DOHH2 (cell line): ENCODE data around the gene POLR2B.

Experiments
- H3F3A ChIP-seq: fragments of 200-600 bp; sonication (generic), shearing (Covaris generic); 2 replicates; pipeline ENCODE4 v1.6.0; 2016; ENCODE audit warnings: antibody characterized with exemption, mild to moderate bottlenecking; ENCODE audit not compliant: control insufficient read depth, insufficient read depth
- H3K27ac ChIP-seq: fragments of 200-600 bp; sonication (generic); 2 replicates; pipeline ENCODE4 v1.5.1; 2014; ENCODE audit warnings: low read depth, mild to moderate bottlenecking, low read length, moderate library complexity
- H3K27me3 ChIP-seq: fragments of 200-600 bp; sonication (generic); 2 replicates; pipeline ENCODE4 v1.6.1; 2014; ENCODE audit warnings: mild to moderate bottlenecking, low read length, mixed read lengths; ENCODE audit not compliant: control insufficient read depth
- H3K36me3 ChIP-seq: fragments of 200-600 bp; sonication (generic); 2 replicates; pipeline ENCODE4 v1.6.1; 2014; ENCODE audit warnings: mild to moderate bottlenecking, low read length, moderate library complexity, mixed read lengths; ENCODE audit not compliant: control insufficient read depth
- H3K4me1 ChIP-seq: fragments of 200-600 bp; sonication (generic); 2 replicates; pipeline ENCODE4 v1.6.1; 2014; ENCODE audit warnings: mild to moderate bottlenecking, low read length, mixed read lengths; ENCODE audit not compliant: control insufficient read depth
- H3K4me2 ChIP-seq: fragments of 200-600 bp; sonication (generic); 2 replicates; pipeline ENCODE4 v1.6.0; 2014; ENCODE audit warnings: mild to moderate bottlenecking, low read length, moderate library complexity
- H3K4me3 ChIP-seq: fragments of 200-600 bp; sonication (generic); 2 replicates; pipeline ENCODE4 v1.5.1; 2014; ENCODE audit warnings: mild to moderate bottlenecking, low read length, mixed read lengths
- H3K79me2 ChIP-seq: fragments of 200-600 bp; sonication (generic); 2 replicates; pipeline ENCODE4 v1.6.1; 2014; ENCODE audit warnings: mild to moderate bottlenecking, low read length, mixed read lengths; ENCODE audit not compliant: control insufficient read depth
- H3K9me2 ChIP-seq: fragments of 200-600 bp; sonication (generic); replicated peaks from 2 replicates; pipeline ENCODE4 v1.6.1; 2014; ENCODE audit warnings: mild to moderate bottlenecking, low read length, mixed read lengths; ENCODE audit not compliant: control insufficient read depth
- H3K9me3 ChIP-seq: fragments of 200-600 bp; sonication (generic); 2 replicates; pipeline ENCODE4 v1.6.1; 2014; ENCODE audit warnings: antibody characterized with exemption, low read length, mixed read lengths; ENCODE audit not compliant: control insufficient read depth, insufficient read depth
- H4K20me1 ChIP-seq: fragments of 200-600 bp; sonication (generic); 2 replicates; pipeline ENCODE4 v1.6.0; 2014; ENCODE audit warnings: low read depth, mild to moderate bottlenecking, antibody characterized with exemption, low read length, moderate library complexity; ENCODE audit not compliant: control insufficient read depth, insufficient read depth
- EZH2phosphoT487 ChIP-seq: fragments of 200-600 bp; sonication (generic); IDR thresholded peaks from 2 replicates; pipeline ENCODE4 v1.6.1; 2017; ENCODE audit warnings: borderline replicate concordance, mild to moderate bottlenecking, antibody characterized with exemption, low read length, moderate library complexity, mixed read lengths
- TF ChIP-seq, protein P1 (sequence below): fragments of 200-600 bp; sonication (generic); IDR thresholded peaks from one replicate; pipeline ENCODE4 v1.5.1; 2014; ENCODE audit warnings: antibody characterized with exemption, mild to moderate bottlenecking, low read depth, low read length; ENCODE audit not compliant: poor library complexity, severe bottlenecking

POLR2B gene

DNA sequence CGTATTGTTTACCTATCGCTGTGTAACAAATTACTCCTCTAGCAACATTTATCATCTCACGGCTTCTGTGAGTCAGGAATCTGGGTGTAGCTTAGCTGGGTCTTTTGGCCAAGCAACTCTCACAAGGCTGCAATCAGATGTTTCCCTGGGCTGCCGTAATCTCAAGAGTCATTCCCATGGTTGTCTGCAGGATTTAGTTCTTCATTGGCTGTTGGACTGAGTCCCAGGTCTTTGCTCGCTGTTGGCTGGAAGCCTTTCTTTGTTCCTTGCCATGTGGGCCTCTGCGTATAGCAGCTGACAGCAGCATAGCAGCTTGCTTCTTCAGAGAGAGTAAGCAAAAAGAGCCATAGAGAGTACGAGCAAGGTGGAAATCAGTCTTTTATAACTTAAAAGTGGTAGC is 16.8 kb downstream of the POLR2B start:
- Histone ChIP-seq H3K27ac (no peak overlapping the region), H3K9me2 (no peaks in the 10 kb centered on the region), H3K79me2 (peaks cover 58% of the 10 kb centered on the region), H3K27me3 (no peaks in the 10 kb centered on the region), H3F3A (peaks cover 2% of the 10 kb centered on the region; the same call in 1 of the 2 replicates), H3K4me3 (no peak overlapping the region), H3K4me2 (no peak overlapping the region), H3K4me1 (no peaks in the 10 kb centered on the region), H3K36me3 (peaks cover 87% of the 10 kb centered on the region), H4K20me1 (no peaks in the 10 kb centered on the region), H3K9me3 (no peaks in the 10 kb centered on the region)
- TF ChIP-seq, protein P1, sequence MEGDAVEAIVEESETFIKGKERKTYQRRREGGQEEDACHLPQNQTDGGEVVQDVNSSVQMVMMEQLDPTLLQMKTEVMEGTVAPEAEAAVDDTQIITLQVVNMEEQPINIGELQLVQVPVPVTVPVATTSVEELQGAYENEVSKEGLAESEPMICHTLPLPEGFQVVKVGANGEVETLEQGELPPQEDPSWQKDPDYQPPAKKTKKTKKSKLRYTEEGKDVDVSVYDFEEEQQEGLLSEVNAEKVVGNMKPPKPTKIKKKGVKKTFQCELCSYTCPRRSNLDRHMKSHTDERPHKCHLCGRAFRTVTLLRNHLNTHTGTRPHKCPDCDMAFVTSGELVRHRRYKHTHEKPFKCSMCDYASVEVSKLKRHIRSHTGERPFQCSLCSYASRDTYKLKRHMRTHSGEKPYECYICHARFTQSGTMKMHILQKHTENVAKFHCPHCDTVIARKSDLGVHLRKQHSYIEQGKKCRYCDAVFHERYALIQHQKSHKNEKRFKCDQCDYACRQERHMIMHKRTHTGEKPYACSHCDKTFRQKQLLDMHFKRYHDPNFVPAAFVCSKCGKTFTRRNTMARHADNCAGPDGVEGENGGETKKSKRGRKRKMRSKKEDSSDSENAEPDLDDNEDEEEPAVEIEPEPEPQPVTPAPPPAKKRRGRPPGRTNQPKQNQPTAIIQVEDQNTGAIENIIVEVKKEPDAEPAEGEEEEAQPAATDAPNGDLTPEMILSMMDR, result no peak
- no peak for TF ChIP-seq EZH2phosphoT487

DNA sequence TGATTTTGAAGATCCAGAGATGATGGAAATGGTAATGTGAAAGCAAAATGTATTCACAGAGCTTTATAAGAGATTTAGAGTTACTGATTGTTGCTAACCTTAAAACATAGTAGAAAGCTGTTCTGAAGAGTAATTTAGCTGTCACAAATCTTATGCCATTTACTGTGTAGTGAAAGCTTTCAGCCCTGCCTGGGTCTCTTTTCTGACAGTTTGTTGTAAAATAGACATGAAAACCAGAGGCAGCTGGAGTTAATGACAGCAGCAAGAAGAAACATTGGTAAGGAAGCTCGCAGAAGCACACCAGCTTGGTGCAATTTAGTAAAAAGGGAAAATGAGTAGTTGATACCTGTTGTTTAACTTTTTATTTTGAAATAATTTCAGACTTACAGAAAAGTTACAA is 21.1 kb downstream of the POLR2B start:
- Histone ChIP-seq H3F3A (no peaks in the 10 kb centered on the region), H3K4me1 (no peaks in the 10 kb centered on the region), H3K79me2 (peaks cover 22% of the 10 kb centered on the region), H3K4me2 (no peak overlapping the region), H3K9me2 (no peaks in the 10 kb centered on the region), H3K9me3 (no peaks in the 10 kb centered on the region), H3K27me3 (no peaks in the 10 kb centered on the region), H4K20me1 (no peaks in the 10 kb centered on the region), H3K36me3 (peaks cover 74% of the 10 kb centered on the region), H3K27ac (no peak overlapping the region), H3K4me3 (no peak overlapping the region)
- TF ChIP-seq EZH2phosphoT487, result no peak
- TF ChIP-seq, protein P1, result no peak

DNA sequence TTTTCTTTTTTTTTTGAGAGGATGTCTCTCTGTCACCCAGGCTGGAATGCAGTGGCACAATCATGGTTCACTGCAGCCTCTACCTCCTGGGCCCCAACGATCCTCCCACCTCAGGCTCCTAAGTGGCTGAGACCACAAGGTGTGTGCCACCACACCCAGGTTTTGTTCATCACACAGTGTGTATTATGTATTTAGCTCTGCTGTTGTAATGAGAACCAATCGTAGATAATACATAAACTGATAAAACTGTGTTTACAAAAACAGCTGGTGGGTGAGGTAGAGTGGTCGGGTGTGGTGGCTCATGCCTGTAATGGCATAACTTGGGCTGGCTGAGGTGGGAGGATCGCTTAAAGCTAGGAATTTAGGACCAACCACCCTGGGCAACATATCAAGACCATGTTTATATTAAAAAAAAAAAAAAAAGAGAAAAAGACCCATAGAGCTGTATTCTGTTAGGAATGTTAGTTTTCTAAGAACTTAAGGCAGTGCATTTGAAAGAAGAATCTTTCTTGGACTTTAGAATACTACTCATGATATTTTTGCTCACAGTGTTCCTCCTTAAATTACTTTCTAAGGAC is 34.9 kb downstream of the POLR2B start:
- no peaks in the 10 kb centered on the region for H3K9me2 ChIP-seq
- no peaks in the 10 kb centered on the region; the same call in 1 of the 2 replicates for H4K20me1 ChIP-seq
- H3K79me2 ChIP-seq, result peaks cover 2% of the 10 kb centered on the region; the same call in 1 of the 2 replicates
- no peaks in the 10 kb centered on the region for H3K4me1 ChIP-seq
- peaks cover 80% of the 10 kb centered on the region for H3K36me3 ChIP-seq
- no peaks in the 10 kb centered on the region for H3K27me3 ChIP-seq
- no peaks in the 10 kb centered on the region for H3F3A ChIP-seq
- TF ChIP-seq, protein P1, result no peak
- no peak for TF ChIP-seq EZH2phosphoT487
- no peak overlapping the region for H3K4me3 ChIP-seq
- no peaks in the 10 kb centered on the region for H3K9me3 ChIP-seq
- no peak overlapping the region for H3K27ac ChIP-seq
- H3K4me2 ChIP-seq, result no peak overlapping the region
